ENCODE data around the gene TTC34.

DNA sequence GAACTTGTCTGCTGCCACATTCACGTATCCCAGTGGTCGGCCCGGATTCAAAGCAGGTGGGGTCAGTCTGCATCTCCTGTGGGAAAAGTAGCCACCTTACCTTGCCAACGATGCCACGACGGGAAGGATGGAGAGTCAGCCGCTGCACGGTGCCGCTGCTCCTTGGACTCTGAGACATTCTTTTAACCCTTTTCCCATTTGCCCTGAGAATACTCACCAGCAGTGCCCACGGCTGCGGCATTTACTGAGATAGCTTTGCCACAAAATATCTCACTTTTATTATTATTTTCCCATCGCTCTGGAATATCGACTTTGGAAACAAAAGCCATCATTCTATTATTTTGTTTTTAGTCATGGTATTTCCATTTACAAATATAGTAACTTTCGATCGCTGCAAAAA is 15.3 kb upstream of the TTC34 start:
- TF ChIP-seq CTCF (conservative IDR thresholded peaks at IDR 0.05; ENCODE audit: low read length) (no peak), EZH2phosphoT487 (IDR thresholded peaks at IDR 0.05; ENCODE audit: borderline replicate concordance) (no peak)

Data from Loucy (cell line).